Transverse colon (tissue), 4 donors: ENCODE measurements around the gene ZMYM4. TPM values are rescaled to one million over a fixed set of nuclear protein-coding genes. Genes with fewer than 3 reads are reported as not detected.

ENCODE experiments used
- DNase-seq: peaks from one replicate; pipeline ENCODE4 v3.0.0-alpha.2; 2019
- H3K27ac ChIP-seq, 4 donors: fragments of 200-600 bp; sonication (generic); 2 replicates each; pipeline ENCODE4 v1.5.1; 2016 to 2018; ENCODE audit warnings: inconsistent platforms in 4 of 4
- H3K27me3 ChIP-seq: fragments of 200-600 bp; sonication (generic); 2 replicates; pipeline ENCODE4 v1.5.1; 2017; ENCODE audit warnings: inconsistent platforms
- H3K36me3 ChIP-seq, 4 donors: fragments of 200-600 bp; sonication (generic); 2 replicates each; pipeline ENCODE4 v1.5.1; 2017 to 2019; ENCODE audit warnings: inconsistent platforms in 4 of 4
- H3K4me1 ChIP-seq, 4 donors: fragments of 200-600 bp; sonication (generic); 2 replicates each; pipeline ENCODE4 v1.5.1; 2017 to 2020; ENCODE audit warnings: inconsistent platforms in 4 of 4
- H3K4me3 ChIP-seq, 4 donors: fragments of 200-600 bp; sonication (generic); 1 replicate in 1 of 4; 2 replicates in 3 of 4; pipeline versions ENCODE4 v1.5.1 to v1.6.1; 2017 to 2019; ENCODE audit warnings: inconsistent platforms in 4 of 4
- H3K9me3 ChIP-seq, 2 donors: fragments of 200-600 bp; sonication (generic); 2 replicates each; pipeline ENCODE4 v1.5.1; 2017 to 2019; ENCODE audit warnings: inconsistent platforms in 2 of 2
- CTCF ChIP-seq, 5 experiments: fragments of 200-600 bp in 3 of 5; fragments of 450-650 bp in 2 of 5; sonication (generic) in 3 of 5; IDR thresholded peaks; 1 replicate in 2 of 5; 2 replicates in 3 of 5; pipeline ENCODE4 v1.5.1; 2016 to 2017; ENCODE audit warnings: antibody characterized with exemption in 5 of 5, inconsistent platforms in 3 of 5, mild to moderate bottlenecking in 2 of 5, moderate library complexity in 1 of 5
- EP300 ChIP-seq: sonication (generic); formaldehyde crosslinking; IDR thresholded peaks from one replicate; pipeline ENCODE4 v1.6.1; 2017; ENCODE audit warnings: antibody characterized with exemption, low read depth
- POLR2A ChIP-seq: fragments of 450-650 bp; IDR thresholded peaks from one replicate; pipeline ENCODE4 v1.6.1; 2016; ENCODE audit warnings: antibody characterized with exemption, mild to moderate bottlenecking, moderate library complexity
- POLR2AphosphoS5 ChIP-seq, 3 donors: sonication (generic); formaldehyde crosslinking; IDR thresholded peaks; one replicate each; pipeline ENCODE4 v1.6.1; 2016; ENCODE audit warnings: antibody characterized with exemption in 3 of 3
- WGBS, 2 donors: methylation state at CpG; one replicate each; pipeline ENCODE4 v1.1.5; 2018; ENCODE audit warnings: low coverage in 1 of 2; 5-methylcytosine and 5-hydroxymethylcytosine counted together
- in situ Hi-C, 4 donors: fragments of 200-750 bp; cut with MboI; loops; one replicate each; pipeline versions ENCODE4 v1.15.0 to v1.15.1; 2017; ENCODE audit warnings: low sequenced_read_pairs in 3 of 4, low pct_ligation_motif_present in 1 of 4, low pct_unique_long_range_greater_than_20kb in 1 of 4
- intact Hi-C: fragments of 100-400 bp; cut with DNase I; formaldehyde crosslinking; loops from one replicate; pipeline ENCODE4 v1.15.1; 2023; ENCODE audit warnings: low total_unique reads
- total RNA-seq, 4 donors: library from RNA; depleted of rRNA; stranded (reverse); fragments of >200 nt; gene quantifications; one replicate each; pipeline ENCODE4 v1.1.0, GENCODE V29; 2016

Gene ZMYM4
- total RNA-seq, 4 donors from 2014 or later: 7.9 to 27.9 (median 25.5) TPM

GRCh38 chr1:35386959-35387358, 118.5 kb downstream of the ZMYM4 start:
- Histone ChIP-seq H3K9me3 (no peaks in the 10 kb centered on the region), H3K4me1 (no peaks in the 10 kb centered on the region), H3K27ac (no peak overlapping the region), H3K36me3 (peaks cover 0 to 55% (median 8%) of the 10 kb centered on the region in 4 donors), H3K4me3 (no peak overlapping the region), H3K27me3 (no peaks in the 10 kb centered on the region)
- intact Hi-C loops: no loop called here
- no peak for TF ChIP-seq EP300
- TF ChIP-seq POLR2AphosphoS5 (IDR thresholded peaks at IDR 0.05): no peak
- no peak for TF ChIP-seq POLR2A
- TF ChIP-seq CTCF (IDR thresholded peaks at IDR 0.05): no peak
- in situ Hi-C loops: no loop called here
- DNase-seq: no peak
- 90 to 100% methylated on average over 3 to 6 of the region's 6 CpGs for WGBS, 2 donors

- DNase-seq: no peak
- H3K27ac ChIP-seq: no peak overlapping the region
- WGBS, 2 donors: 94 to 95% methylated on average over 9 to 10 of the region's 10 CpGs
- TF ChIP-seq EP300 (no peak), POLR2A (no peak)
- in situ Hi-C loops: no loop called here
- no peaks in the 10 kb centered on the region for H3K27me3 ChIP-seq
- intact Hi-C loops: no loop called here
- peaks cover 0 to 70% (median 22%) of the 10 kb centered on the region in 4 donors for H3K36me3 ChIP-seq
- H3K4me1 ChIP-seq: no peaks in the 10 kb centered on the region
- H3K4me3 ChIP-seq: no peak overlapping the region
- no peaks in the 10 kb centered on the region for H3K9me3 ChIP-seq
Measured at GRCh38 chr1:35390600-35391494, 122.3 kb downstream of the ZMYM4 start.

- no peak for TF ChIP-seq CTCF (IDR thresholded peaks at IDR 0.05)
- TF ChIP-seq POLR2AphosphoS5 (IDR thresholded peaks at IDR 0.05): no peak
- TF ChIP-seq EP300: no peak
- TF ChIP-seq POLR2A: no peak
- intact Hi-C loops: no loop called here
- Histone ChIP-seq H3K27ac (no peak overlapping the region), H3K27me3 (no peaks in the 10 kb centered on the region), H3K9me3 (no peaks in the 10 kb centered on the region), H3K36me3 (peaks cover 0 to 62% (median 29%) of the 10 kb centered on the region in 4 donors), H3K4me3 (no peak overlapping the region), H3K4me1 (no peaks in the 10 kb centered on the region)
- in situ Hi-C loops: no loop called here
- WGBS, 2 donors: 100% methylated on average over 1 to 2 of the region's 2 CpGs
- no peak for DNase-seq
Measured at GRCh38 chr1:35394386-35394785, 125.9 kb downstream of the ZMYM4 start.

- peaks cover 0 to 62% (median 25%) of the 10 kb centered on the region in 4 donors for H3K36me3 ChIP-seq
- H3K27me3 ChIP-seq: no peaks in the 10 kb centered on the region
Measured at GRCh38 chr1:35398739-35399138, 130.2 kb downstream of the ZMYM4 start.

More at GRCh38 chr1:35398739-35399138, 130.2 kb downstream of the ZMYM4 start:
- intact Hi-C loops (no loop called here), in situ Hi-C loops (no loop called here)
- DNase-seq: no peak
- no peak overlapping the region for H3K27ac ChIP-seq
- TF ChIP-seq EP300 (no peak), POLR2AphosphoS5 (IDR thresholded peaks at IDR 0.05) (no peak), POLR2A (no peak), CTCF (IDR thresholded peaks at IDR 0.05) (no peak)
- WGBS, 2 donors: 98 to 100% methylated on average over 2 to 3 of the region's 3 CpGs
- no peak overlapping the region for H3K4me3 ChIP-seq
- no peaks in the 10 kb centered on the region for H3K9me3 ChIP-seq
- H3K4me1 ChIP-seq: no peaks in the 10 kb centered on the region
